ENCODE results near the gene SNX33.
"Not testable (repeated sequence)": the region's sequence is repeated elsewhere in the genome, so short reads cannot be mapped to it uniquely, and the experiment has no call there.

Gene SNX33

DNA sequence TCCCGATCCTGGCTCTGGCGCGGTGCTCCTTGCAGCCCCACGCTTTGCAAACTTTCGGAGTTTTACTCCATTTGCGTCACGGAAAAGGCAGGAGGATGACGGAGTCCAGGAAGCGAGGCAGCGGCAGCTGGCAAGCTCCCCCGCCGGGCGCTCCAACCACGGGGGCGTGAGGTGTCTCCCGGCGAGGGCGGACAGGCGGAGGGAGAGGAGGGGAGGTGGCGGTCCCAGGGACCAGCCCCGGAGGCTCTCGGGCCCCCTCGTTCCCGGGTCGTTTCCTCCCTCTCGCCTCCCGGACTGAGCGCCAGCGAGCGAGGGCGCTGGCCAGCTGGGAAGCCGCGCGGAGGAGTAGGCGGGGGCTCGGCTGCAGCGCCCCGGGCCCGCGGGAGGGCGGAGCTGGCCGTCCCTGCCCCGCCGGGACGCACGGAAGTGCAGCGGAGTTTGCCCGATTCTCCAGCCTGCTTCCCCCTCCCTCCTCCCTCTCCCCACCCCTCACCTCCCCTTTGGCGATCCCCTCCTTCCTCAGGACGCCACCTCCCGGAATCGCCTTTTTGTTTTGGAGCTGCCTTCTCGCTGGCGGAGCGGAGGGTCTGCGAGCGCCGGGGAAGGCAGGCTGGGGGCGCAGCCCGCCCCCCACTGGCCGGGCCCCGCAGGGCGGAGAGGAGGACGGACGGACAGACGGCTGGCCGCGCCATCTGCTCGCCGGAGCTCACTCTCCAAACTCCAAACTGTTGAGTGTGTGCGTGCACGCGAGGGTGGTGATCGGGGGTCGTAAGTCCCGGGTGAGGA lies at the start of gene SNX33:
TSS of gene SNX33 (plus strand) at position 543 of the 786 bp plus-strand sequence. CDS start 1,191 bp downstream, outside the sequence.
- DNase-seq: no peak

DNA sequence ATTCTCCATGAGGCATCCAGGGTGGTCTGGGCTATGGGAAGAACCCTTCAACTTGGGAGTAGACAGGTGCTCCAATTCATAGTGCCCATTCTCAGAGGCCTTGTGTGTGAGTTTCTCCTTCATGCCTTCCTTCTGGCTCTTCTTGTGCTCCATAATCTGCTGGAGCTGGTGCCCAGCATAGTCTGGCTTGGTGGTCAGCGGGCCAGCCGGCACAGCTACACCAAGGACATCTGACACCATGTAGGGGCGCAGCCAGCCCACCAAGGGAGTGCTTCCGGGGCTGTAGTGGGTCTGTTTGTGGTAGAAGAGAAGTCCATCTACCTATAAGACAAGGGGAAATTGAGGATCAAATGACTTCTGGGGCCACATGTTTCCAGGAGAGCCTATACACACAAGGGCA lies 49.4 kb upstream of the SNX33 start:
- DNase-seq: no peak

- DNase-seq: no peak
These were observed 48.3 kb upstream of the SNX33 start for GRCh38 chr15:75599401-75599800.

DNA sequence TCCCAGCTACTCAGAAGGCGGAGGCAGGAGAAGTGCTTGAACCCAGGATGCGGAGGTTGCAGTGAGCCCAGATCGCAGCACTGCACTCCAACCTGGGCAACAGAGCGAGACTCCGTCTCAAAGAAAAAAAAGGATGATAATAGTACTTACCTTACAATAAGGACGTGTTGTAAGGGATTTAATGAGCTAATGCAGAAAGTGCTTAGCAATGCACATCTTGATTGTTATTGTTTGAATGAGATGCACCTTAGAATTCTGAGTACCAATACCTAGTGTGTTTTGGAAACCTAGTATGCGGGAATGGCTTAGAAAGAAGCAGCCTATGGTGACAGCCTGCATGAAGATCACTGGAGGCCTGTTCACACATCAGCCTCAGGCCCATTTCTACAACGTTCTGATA lies 41.7 kb upstream of the SNX33 start:
- no peak for DNase-seq

- DNase-seq: no peak
These were observed 40.7 kb upstream of the SNX33 start for GRCh38 chr15:75606711-75607699.

GRCh38 chr15:75616766-75617165 lies 30.9 kb upstream of the SNX33 start:
- DNase-seq: no peak

DNA sequence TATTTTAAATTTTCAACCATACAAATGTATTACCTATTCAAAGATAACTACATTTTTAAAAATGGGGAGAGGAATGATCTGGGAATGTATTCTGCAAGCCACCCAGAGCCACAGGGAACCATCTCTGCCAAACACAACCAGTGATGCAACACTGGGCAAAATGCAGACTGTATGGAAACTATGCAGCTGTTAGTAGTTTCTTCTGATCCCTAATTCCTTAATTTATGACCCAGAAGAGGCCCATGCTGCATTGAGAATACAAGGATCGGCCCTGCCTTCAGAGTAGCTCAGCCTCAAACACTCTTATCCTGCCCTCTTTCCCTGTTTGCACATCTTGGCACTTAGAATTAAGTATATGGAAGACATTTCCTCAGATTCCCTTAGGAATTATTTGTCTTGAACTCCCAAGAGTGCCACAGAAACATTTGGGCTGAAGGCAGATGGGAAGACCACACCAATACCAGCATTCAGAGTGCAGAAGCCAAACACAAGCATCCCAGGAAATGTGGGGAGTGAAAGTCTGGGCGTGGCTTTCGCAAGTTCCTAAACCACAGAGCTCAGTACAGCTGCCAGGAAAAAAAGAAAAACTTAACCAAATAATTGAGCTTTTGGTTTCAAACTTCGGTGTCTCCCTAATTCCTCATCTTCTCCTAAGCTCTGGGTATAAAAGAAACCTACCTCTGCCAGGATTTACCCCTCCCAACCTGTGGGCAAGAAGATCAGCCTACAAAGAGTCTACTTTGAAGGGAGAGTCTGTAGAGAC lies 27.5 kb upstream of the SNX33 start:
- DNase-seq: no peak

- DNase-seq: no peak
These were observed 26.8 kb upstream of the SNX33 start for GRCh38 chr15:75620841-75621391.

DNA sequence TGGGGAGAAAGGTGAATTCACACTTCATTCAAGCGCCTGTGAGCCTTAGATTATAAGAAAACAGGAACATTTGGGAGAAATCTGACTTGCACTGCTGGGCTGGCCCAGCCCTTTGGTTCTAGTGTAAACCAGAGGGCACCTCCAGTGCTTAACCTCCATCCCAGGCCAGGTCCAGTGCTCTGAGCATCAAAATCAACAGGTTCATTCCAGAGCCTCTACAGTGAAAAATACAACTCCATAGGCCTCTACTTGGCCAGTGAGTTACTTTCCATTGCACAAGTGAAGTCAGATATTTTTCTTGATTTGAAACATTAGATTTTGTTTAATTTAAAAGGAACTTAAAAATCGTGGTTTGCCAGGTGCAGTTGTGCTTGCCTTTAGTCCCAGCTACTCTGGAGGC lies 25.2 kb upstream of the SNX33 start:
- DNase-seq: no peak

DNA sequence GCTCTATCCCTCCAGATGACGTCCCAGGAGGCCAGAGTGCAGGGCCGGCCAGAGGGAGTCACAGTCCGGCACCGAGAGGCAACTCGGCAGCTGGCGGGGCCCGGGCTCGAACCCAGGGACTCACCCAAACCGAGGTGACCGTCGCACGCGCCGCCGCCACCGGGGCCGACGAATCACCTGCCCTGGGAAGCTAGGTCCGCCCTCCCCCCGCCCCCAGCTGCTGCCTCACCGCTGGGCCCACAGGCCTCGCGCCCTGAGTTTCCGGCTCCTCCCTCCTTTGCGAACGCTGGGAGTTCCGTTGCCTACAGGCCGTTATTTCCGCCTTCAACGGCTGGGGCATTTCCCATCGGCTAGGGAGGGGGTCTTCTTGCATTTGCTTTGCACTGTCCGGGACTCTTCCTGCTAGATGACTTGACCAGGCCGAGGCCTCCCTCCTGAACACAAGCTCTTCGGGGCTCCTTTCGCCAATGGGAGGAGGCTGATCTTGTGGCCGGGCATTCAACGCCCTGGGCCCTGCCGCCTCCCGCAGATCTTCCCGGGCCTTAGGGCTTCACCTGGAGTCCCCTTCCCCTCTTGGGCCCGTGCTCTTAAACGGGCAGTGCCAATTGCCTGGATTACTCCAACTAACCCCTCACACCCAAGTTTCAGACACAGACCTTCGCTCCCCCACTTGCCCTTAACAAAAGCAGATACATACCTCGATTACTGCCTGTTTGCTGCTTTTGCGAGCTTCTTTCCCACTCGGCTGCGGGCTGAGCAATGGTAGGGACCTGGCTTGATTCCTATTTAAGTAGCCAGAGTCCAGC lies 22.0 kb upstream of the SNX33 start, which contains the start of gene SNUPN:
TSS of gene SNUPN (minus strand) at position 184 of the 806 bp plus-strand sequence. CDS start 4,674 bp downstream, outside the sequence.
- DNase-seq: peak; percentile 79

DNA sequence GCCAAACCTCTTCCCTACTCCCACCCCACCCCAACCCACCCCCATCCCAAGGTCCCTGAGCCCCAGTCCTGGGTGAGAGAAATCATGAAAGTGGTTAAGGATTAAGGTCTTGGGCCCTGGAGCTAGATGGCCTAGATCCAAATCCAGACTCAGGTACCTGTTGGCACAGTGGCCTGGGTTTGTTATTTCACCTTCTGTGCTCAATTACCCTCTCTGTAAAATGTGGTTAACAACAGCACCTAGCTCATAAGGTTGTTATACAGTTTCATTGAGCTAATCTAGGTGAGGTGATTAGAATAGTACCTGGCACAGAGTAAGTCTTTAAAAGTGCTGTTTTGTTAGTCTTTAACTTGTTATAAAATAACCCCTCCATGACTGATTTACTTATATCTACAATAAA lies 15.8 kb upstream of the SNX33 start:
- no peak for DNase-seq

GRCh38 chr15:75633922-75634321 lies 13.8 kb upstream of the SNX33 start:
- DNase-seq: not testable (repeated sequence)

DNA sequence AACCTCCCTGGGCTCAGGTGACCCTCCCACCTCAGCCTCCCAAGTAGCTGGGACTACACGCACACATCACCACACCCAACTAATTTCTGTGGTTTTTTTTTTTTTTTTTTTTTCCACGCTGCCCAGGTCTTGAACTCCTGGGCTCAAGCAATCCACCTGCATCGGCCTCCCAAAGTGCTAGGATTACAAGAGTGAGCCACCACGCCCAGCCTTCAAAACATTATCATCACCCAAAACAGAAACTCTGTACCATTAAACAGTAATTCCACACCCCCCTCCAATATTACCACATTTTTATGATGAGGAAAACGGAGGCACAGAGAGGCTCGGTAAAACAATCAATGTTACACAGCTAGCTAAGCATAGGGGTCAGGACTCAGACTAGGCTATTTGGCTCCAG lies 11.7 kb upstream of the SNX33 start:
- no peak for DNase-seq

- no peak for DNase-seq
These were observed 10.3 kb upstream of the SNX33 start for GRCh38 chr15:75637245-75638009.

- no peak for DNase-seq
These were observed 8.5 kb upstream of the SNX33 start for GRCh38 chr15:75639191-75639708.

DNA sequence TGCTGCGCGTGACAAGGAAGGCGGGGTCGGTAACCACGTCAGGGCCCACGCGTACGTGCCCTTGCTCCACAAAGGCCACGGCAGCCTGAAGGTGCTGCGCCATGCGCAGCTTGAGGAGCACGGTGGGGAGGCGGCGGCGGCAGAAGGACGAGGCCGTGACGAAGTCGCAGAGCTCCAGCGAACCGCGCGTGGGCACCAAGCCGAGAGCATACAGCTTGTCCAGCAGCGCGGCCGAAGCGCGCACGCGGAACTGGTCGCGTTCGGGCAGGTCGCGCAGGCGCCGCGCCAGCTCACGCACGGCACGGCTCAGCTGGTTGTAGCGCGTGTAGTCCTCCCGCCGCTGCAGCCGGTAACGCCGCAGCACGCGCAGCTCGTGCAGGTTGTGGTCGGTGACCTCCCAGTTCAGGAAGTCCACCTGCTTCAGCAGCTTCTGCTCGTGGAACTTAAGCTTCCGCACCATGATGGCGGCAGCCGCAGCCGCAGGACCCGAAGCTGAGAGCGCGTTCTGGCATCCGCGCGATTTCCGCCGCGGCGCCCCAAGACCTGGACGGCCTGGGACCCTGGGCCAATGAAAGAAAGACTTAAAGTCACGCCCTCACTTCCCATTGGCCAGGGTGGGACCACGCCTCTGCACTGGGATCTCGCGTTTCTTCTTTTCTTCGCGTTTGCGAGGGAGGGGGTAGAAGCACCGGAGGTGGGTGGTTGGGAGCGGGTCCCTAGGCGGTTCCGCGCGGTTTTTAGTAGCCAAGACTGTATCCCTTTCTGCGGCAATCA lies 7.8 kb upstream of the SNX33 start, which contains the start of gene IMP3:
TSS of gene IMP3 (minus strand) at position 516 of the 774 bp plus-strand sequence. CDS start at position 460, 56 bp downstream.
- DNase-seq: peak; percentile 96

DNA sequence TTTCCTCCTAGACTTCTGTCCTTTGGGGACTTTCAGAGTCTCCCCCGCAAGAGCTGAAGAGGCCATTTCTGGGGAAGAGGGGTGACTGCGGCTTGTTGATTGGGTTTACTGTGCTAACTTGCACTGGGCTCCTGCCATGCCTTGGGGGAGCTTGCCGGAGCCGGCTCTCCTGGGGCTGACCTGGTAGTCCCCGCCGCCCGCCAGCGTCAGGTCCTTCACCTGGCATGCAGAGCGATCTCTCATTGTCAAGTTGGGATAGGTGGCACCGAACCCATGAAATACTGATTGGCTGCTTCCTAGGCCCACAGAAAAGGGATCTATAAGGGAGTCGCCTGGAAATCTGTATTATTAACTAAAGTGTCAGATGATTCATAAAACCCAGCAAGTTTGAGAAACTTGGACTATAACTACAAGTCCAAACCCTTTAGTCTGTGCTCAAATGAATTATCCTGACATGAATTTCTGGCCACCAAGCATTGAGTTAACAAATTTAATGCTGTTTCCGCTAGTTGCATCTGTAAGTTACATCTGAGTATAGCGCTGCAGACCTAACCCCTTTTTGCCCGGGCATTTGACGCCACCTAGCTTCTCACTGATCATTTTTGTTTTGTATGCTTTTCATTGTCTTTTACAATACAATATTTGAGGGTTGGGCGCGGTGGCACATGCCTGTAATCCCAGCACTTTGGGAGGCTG lies 7.1 kb upstream of the SNX33 start:
- DNase-seq: no peak

DNA sequence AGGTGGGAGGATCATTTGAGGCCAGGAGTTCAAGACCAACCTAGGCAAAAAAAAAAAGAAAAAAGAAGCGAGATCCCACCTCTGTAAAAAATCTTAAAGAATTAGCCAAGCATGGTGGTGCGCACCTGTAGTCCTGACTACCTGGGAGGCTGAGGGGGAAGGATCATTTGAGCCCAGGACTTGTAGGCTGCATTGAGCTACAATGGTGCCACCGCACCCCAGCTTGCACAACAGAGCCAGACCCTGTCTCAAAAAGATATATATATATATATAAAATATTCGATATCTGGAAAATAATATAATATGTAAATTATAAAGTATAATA lies 6.6 kb upstream of the SNX33 start:
- DNase-seq: no peak

DNA sequence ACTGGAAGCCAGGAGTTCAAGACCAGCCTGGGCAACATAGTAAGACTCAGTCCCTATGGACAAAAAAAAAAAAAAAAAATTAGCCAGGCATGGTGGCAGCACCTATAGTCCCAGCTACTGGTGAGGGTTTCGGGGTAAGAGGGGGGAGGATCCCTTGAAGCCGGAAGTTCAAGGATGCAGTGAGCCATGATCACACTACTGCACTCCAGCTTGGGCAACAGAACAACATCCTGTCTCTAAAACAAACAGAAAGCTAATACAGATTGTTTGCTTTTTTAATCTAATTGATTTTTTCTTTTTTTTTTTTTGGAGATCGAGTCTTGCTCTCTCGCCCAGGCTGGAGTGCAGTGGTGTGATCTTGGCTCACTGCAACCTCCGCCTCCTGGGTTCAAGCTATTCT lies 6.1 kb upstream of the SNX33 start:
- no peak for DNase-seq

All from NCI-H1048 (cell line).